CD14-positive monocyte (primary cell): ENCODE data around the gene CDK5. TPM values are rescaled to one million over a fixed set of nuclear protein-coding genes. Genes with fewer than 3 reads are reported as not detected.

Experiments
- DNase-seq, 3 donors: peaks; one replicate each; pipeline ENCODE4 v3.0.0-alpha.2; 2011 to 2022
- H2AFZ ChIP-seq: 2 replicates; pipeline ENCODE4 v1.6.0; 2012; ENCODE audit warnings: mild to moderate bottlenecking, low read depth, low read length, inconsistent platforms; ENCODE audit not compliant: insufficient read depth, poor library complexity, severe bottlenecking
- H3K27ac ChIP-seq, 2 donors: 1 replicate in 1 of 2; 2 replicates in 1 of 2; pipeline ENCODE4 v1.5.1; 2012 to 2013; ENCODE audit warnings: low read length in 2 of 2, control low read depth in 1 of 2, inconsistent platforms in 1 of 2, low read depth in 1 of 2, mild to moderate bottlenecking in 1 of 2
- H3K27me3 ChIP-seq, 2 donors: one replicate each; pipeline versions ENCODE4 v1.6.0 to v1.6.1; 2011 to 2013; ENCODE audit warnings: low read length in 2 of 2; ENCODE audit not compliant: control insufficient read depth in 2 of 2, insufficient read depth in 2 of 2
- H3K36me3 ChIP-seq, 2 donors: replicated peaks in 1 of 2; 1 replicate in 1 of 2; 2 replicates in 1 of 2; pipeline versions ENCODE4 v1.5.1 to v1.6.1; 2012 to 2013; ENCODE audit warnings: low read length in 2 of 2, control low read depth in 1 of 2, inconsistent platforms in 1 of 2, mild to moderate bottlenecking in 1 of 2; ENCODE audit not compliant: insufficient read depth in 2 of 2, control insufficient read depth in 1 of 2
- H3K4me1 ChIP-seq, 2 donors: 1 replicate in 1 of 2; 2 replicates in 1 of 2; pipeline versions ENCODE4 v1.5.1 to v1.6.1; 2012 to 2013; ENCODE audit warnings: low read length in 2 of 2, control low read depth in 1 of 2, inconsistent platforms in 1 of 2, mild to moderate bottlenecking in 1 of 2, moderate library complexity in 1 of 2; ENCODE audit not compliant: insufficient read depth in 2 of 2, control insufficient read depth in 1 of 2
- H3K4me2 ChIP-seq: replicated peaks from 2 replicates; pipeline ENCODE3; 2012; ENCODE audit warnings: low read length, moderate library complexity, mild to moderate bottlenecking; ENCODE audit not compliant: poor library complexity, severe bottlenecking; ENCODE audit errors: extremely low read depth
- H3K4me3 ChIP-seq, 3 experiments: fragments of 200-600 bp in 1 of 3; sonication (generic) in 1 of 3; replicated peaks in 1 of 3; 1 replicate in 2 of 3; 2 replicates in 1 of 3; pipeline ENCODE4 v1.5.1; 2011 to 2013; ENCODE audit warnings: low read length in 3 of 3, mild to moderate bottlenecking in 3 of 3, control low read depth in 2 of 3, low read depth in 2 of 3, inconsistent platforms in 1 of 3, moderate library complexity in 1 of 3
- H3K79me2 ChIP-seq: 2 replicates; pipeline ENCODE4 v1.6.0; 2012; ENCODE audit warnings: mild to moderate bottlenecking, control low read depth, inconsistent platforms, low read length, moderate library complexity; ENCODE audit not compliant: insufficient read depth
- H3K9ac ChIP-seq: 2 replicates; pipeline ENCODE4 v1.6.0; 2017; ENCODE audit warnings: low read length, mild to moderate bottlenecking; ENCODE audit not compliant: insufficient read depth, poor library complexity, severe bottlenecking
- H3K9me3 ChIP-seq, 2 donors: replicated peaks in 1 of 2; 1 replicate in 1 of 2; 2 replicates in 1 of 2; pipeline versions ENCODE4 v1.5.1 to v1.6.1; 2012 to 2013; ENCODE audit warnings: low read length in 2 of 2, control low read depth in 1 of 2; ENCODE audit not compliant: control insufficient read depth in 1 of 2, insufficient read depth in 1 of 2
- H4K20me1 ChIP-seq: 2 replicates; pipeline ENCODE4 v1.6.0; 2012; ENCODE audit warnings: mild to moderate bottlenecking, low read length, control low read depth, moderate library complexity; ENCODE audit not compliant: insufficient read depth
- H3K27ac Mint-ChIP-seq, 7 donors: one replicate each; pipeline ENCODE4 v1.8.0; 2020; ENCODE audit warnings: mild to moderate bottlenecking in 7 of 7, mixed read lengths in 7 of 7, moderate library complexity in 6 of 7, inconsistent platforms in 2 of 7
- H3K27me3 Mint-ChIP-seq, 3 donors: one replicate each; pipeline ENCODE4 v1.8.0; 2021 to 2022; ENCODE audit warnings: low read depth in 3 of 3, mild to moderate bottlenecking in 3 of 3, mixed read lengths in 3 of 3, moderate library complexity in 3 of 3, inconsistent platforms in 1 of 3
- H3K36me3 Mint-ChIP-seq, 2 donors: one replicate each; pipeline ENCODE4 v1.8.0; 2020; ENCODE audit warnings: mixed read lengths in 2 of 2, inconsistent platforms in 1 of 2, mild to moderate bottlenecking in 1 of 2
- H3K4me1 Mint-ChIP-seq: one replicate; pipeline ENCODE4 v1.8.0; 2020; ENCODE audit warnings: mild to moderate bottlenecking, mixed read lengths
- H3K4me3 Mint-ChIP-seq, 2 donors: one replicate each; pipeline ENCODE4 v1.8.0; 2020; ENCODE audit warnings: mild to moderate bottlenecking in 2 of 2, mixed read lengths in 2 of 2, moderate library complexity in 1 of 2
- H3K9me3 Mint-ChIP-seq, 7 donors: one replicate each; pipeline ENCODE4 v1.8.0; 2020 to 2022; ENCODE audit warnings: mixed read lengths in 7 of 7, mild to moderate bottlenecking in 6 of 7, moderate library complexity in 6 of 7, inconsistent platforms in 2 of 7
- WGBS: methylation state at CpG from one replicate; pipeline ENCODE4 v1.1.5; 2013; ENCODE audit warnings: missing lambda C conversion rate; ENCODE audit not compliant: insufficient coverage; 5-methylcytosine and 5-hydroxymethylcytosine counted together
- intact Hi-C, 2 donors: fragments of 100-400 bp; cut with micrococcal nuclease; formaldehyde crosslinking; loops; one replicate each; pipeline versions ENCODE4 v1.15.0 to v1.15.1; 2023
- polyA plus RNA-seq, 3 donors: library from polyadenylated mRNA; depleted of rRNA in 1 of 3; unstranded in 2 of 3; stranded (reverse) in 1 of 3; fragments of 300-500 nt in 2 of 3; fragments of >200 nt in 1 of 3; fragmentation: Illumina TruSeq in 2 of 3; gene quantifications; 1 replicate in 2 of 3; 2 replicates in 1 of 3; pipeline ENCODE4 v1.2.3, GENCODE V29; 2012 to 2021
- TF ChIP-seq, protein P1 (sequence below): fragments of 200-600 bp; IDR thresholded peaks from one replicate; pipeline ENCODE4 v1.8.0; 2022; ENCODE audit warnings: antibody characterized with exemption, mild to moderate bottlenecking

CDK5 gene
- polyA plus RNA-seq, 3 donors, result 14.9 to 31.2 (median 24.9) TPM

DNA sequence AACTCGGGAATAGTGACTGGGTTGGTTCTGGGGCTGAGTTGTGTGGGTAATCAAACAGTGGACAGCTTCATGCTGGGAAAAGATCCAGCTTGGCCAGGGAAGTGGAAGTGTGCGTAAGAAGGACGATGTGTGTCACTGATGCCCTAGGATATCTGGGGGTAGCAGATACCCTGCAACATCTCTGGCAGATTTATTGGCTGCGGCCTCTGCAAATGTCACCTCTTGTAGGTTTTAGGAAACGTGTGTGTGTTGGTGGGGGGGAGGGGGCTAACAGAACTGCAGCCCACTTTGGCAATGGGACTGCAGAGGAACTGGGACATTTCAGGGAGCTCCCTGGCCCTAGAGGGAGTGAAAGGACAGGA is 27.6 kb upstream of the CDK5 start:
- Histone ChIP-seq H3K27ac (peak overlapping the region; percentile 74 to 79), H3K36me3 (no peaks in the 10 kb centered on the region), H3K4me1 (peaks cover 65 to 83% of the 10 kb centered on the region in 2 donors), H2AFZ (peak overlapping the region; percentile 77), H3K9me3 (no peaks in the 10 kb centered on the region), H3K4me3 (peak overlapping the region; percentile 36 to 74 (median 46)), H3K27me3 (no peaks in the 10 kb centered on the region), H3K4me2 (peak overlapping the region; percentile 81), H4K20me1 (peaks cover 33% of the 10 kb centered on the region), H3K79me2 (peaks cover 36% of the 10 kb centered on the region), H3K9ac (no peak overlapping the region)
- peak overlapping the region; percentile 77 to 86 for H3K4me3 Mint-ChIP-seq
- intact Hi-C loops, result loop anchor here in 1 of 2 donors (10.0 kb wide), 2 partner anchors 301 to 711 kb away; partner anchors contain the start of gene ZNF775
- H3K9me3 Mint-ChIP-seq, result peaks cover 0 to 3% (median 0%) of the 10 kb centered on the region in 7 donors
- H3K4me1 Mint-ChIP-seq, result peaks cover 56% of the 10 kb centered on the region
- TF ChIP-seq, protein P1, sequence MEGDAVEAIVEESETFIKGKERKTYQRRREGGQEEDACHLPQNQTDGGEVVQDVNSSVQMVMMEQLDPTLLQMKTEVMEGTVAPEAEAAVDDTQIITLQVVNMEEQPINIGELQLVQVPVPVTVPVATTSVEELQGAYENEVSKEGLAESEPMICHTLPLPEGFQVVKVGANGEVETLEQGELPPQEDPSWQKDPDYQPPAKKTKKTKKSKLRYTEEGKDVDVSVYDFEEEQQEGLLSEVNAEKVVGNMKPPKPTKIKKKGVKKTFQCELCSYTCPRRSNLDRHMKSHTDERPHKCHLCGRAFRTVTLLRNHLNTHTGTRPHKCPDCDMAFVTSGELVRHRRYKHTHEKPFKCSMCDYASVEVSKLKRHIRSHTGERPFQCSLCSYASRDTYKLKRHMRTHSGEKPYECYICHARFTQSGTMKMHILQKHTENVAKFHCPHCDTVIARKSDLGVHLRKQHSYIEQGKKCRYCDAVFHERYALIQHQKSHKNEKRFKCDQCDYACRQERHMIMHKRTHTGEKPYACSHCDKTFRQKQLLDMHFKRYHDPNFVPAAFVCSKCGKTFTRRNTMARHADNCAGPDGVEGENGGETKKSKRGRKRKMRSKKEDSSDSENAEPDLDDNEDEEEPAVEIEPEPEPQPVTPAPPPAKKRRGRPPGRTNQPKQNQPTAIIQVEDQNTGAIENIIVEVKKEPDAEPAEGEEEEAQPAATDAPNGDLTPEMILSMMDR, result no peak
- H3K36me3 Mint-ChIP-seq, result peaks cover 3 to 5% of the 10 kb centered on the region in 2 donors
- WGBS, result 42% methylated on average over 5 of the region's 5 CpGs
- peaks cover 0 to 2% (median 0%) of the 10 kb centered on the region in 3 donors for H3K27me3 Mint-ChIP-seq
- H3K27ac Mint-ChIP-seq, result peak overlapping the region; percentile 74 to 94 (median 87)
- no peak for DNase-seq

DNA sequence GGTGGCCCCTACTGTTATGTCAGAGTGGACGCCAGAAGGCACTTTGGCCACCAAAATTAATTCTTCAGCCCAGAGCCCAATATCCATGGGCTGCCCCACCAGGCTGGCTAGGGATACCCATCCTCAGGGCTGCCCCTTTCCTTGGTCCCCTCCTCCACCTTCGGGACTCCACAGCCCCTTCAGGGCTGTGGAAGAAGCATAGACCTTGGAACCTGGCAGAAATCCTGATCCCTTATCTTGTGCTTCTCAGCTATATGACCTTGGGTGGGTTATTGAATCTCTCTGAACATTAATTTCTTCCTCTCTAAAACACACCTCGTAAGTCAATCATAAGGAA is 26.1 kb upstream of the CDK5 start:
- Mint-ChIP-seq H3K9me3 (peaks cover 0 to 2% (median 0%) of the 10 kb centered on the region in 7 donors), H3K4me3 (peak overlapping the region in 1 of 2 donors; percentile 84), H3K4me1 (peaks cover 50% of the 10 kb centered on the region), H3K36me3 (peaks cover 0 to 2% of the 10 kb centered on the region in 2 donors), H3K27ac (peak overlapping the region in 6 of 7 donors; percentile 25 to 86 (median 64)), H3K27me3 (peaks cover 0 to 2% (median 0%) of the 10 kb centered on the region in 3 donors)
- TF ChIP-seq, protein P1, result no peak
- Histone ChIP-seq H3K4me3 (peak overlapping the region in 2 of 3 experiments; percentile 59 to 88), H3K27me3 (no peaks in the 10 kb centered on the region), H3K36me3 (no peaks in the 10 kb centered on the region), H3K9me3 (no peaks in the 10 kb centered on the region), H2AFZ (peak overlapping the region; percentile 72), H3K9ac (no peak overlapping the region), H4K20me1 (peaks cover 33% of the 10 kb centered on the region), H3K4me2 (peak overlapping the region; percentile 86), H3K27ac (peak overlapping the region in 1 of 2 donors; percentile 81), H3K4me1 (peaks cover 60 to 81% of the 10 kb centered on the region in 2 donors), H3K79me2 (peaks cover 42% of the 10 kb centered on the region)
- DNase-seq, result no peak
- intact Hi-C loops, result loop anchor here in 1 of 2 donors (10.0 kb wide), 2 partner anchors 299 to 709 kb away; partner anchors contain the start of gene ZNF775
- WGBS, result 0% methylated on average over 1 of the region's 3 CpGs
